HL-60 (cell line): ENCODE results near the gene PRICKLE2.

Experiments used
- GABPA ChIP-seq: IDR thresholded peaks from 2 replicates; pipeline ENCODE4 v1.6.1; 2012; ENCODE audit warnings: low read depth
- POLR2AphosphoS5 ChIP-seq: IDR thresholded peaks from 2 replicates; pipeline ENCODE4 v1.6.1; 2012; ENCODE audit warnings: low read depth
- SPI1 ChIP-seq: IDR thresholded peaks from 2 replicates; pipeline ENCODE4 v1.6.1; 2012; ENCODE audit warnings: low read depth, mild to moderate bottlenecking, borderline replicate concordance
- TF ChIP-seq, protein P1 (sequence below): IDR thresholded peaks from one replicate; pipeline ENCODE4 v1.5.1; 2011; ENCODE audit warnings: low read length, control low read depth, inconsistent platforms; ENCODE audit not compliant: insufficient read depth
- TF ChIP-seq, protein P2 (sequence below): IDR thresholded peaks from 2 replicates; pipeline ENCODE4 v1.6.1; 2012; ENCODE audit warnings: low read depth; ENCODE audit not compliant: insufficient replicate concordance

DNA sequence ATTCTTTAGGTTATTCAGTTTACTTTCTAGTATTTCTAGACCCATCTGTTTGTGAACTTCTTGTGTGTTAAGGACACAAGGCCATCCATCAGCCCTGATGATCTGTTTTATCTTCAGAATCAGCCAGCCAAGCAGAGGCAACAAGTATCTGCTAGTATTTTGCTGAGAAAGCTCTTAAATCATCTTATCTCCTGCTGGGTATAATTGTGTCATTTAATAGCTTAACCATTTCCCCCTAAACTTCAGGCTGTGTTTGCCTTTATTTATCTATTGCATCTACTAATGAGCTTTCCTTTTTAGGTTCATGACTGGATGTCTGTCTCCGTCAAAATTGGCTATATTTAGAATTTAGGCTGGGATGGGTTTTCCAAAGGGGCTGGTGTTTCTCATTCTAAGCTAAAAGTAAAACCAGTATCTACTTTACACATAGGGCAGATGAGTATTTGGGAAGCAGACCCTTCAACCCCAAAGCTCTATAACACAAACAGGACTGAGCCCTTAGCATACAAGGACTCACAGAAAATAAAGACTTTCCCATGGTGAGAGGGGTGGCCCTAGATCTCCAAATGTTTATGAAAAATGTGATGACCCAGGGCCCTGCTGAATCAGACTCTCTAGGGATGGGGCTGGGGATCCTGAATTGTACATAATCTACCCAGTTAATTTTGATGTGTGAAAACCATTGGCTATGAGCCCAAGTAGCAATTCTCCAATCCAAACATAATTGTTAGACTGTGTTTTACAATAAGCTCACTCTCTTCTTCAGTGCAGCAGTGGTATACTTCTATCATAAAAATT lies 136.7 kb downstream of the PRICKLE2 start:
- TF ChIP-seq, protein P1, sequence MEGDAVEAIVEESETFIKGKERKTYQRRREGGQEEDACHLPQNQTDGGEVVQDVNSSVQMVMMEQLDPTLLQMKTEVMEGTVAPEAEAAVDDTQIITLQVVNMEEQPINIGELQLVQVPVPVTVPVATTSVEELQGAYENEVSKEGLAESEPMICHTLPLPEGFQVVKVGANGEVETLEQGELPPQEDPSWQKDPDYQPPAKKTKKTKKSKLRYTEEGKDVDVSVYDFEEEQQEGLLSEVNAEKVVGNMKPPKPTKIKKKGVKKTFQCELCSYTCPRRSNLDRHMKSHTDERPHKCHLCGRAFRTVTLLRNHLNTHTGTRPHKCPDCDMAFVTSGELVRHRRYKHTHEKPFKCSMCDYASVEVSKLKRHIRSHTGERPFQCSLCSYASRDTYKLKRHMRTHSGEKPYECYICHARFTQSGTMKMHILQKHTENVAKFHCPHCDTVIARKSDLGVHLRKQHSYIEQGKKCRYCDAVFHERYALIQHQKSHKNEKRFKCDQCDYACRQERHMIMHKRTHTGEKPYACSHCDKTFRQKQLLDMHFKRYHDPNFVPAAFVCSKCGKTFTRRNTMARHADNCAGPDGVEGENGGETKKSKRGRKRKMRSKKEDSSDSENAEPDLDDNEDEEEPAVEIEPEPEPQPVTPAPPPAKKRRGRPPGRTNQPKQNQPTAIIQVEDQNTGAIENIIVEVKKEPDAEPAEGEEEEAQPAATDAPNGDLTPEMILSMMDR, result no peak
- no peak for TF ChIP-seq POLR2AphosphoS5
- TF ChIP-seq, protein P2, sequence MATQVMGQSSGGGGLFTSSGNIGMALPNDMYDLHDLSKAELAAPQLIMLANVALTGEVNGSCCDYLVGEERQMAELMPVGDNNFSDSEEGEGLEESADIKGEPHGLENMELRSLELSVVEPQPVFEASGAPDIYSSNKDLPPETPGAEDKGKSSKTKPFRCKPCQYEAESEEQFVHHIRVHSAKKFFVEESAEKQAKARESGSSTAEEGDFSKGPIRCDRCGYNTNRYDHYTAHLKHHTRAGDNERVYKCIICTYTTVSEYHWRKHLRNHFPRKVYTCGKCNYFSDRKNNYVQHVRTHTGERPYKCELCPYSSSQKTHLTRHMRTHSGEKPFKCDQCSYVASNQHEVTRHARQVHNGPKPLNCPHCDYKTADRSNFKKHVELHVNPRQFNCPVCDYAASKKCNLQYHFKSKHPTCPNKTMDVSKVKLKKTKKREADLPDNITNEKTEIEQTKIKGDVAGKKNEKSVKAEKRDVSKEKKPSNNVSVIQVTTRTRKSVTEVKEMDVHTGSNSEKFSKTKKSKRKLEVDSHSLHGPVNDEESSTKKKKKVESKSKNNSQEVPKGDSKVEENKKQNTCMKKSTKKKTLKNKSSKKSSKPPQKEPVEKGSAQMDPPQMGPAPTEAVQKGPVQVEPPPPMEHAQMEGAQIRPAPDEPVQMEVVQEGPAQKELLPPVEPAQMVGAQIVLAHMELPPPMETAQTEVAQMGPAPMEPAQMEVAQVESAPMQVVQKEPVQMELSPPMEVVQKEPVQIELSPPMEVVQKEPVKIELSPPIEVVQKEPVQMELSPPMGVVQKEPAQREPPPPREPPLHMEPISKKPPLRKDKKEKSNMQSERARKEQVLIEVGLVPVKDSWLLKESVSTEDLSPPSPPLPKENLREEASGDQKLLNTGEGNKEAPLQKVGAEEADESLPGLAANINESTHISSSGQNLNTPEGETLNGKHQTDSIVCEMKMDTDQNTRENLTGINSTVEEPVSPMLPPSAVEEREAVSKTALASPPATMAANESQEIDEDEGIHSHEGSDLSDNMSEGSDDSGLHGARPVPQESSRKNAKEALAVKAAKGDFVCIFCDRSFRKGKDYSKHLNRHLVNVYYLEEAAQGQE, result no peak
- TF ChIP-seq GABPA, result no peak
- no peak for TF ChIP-seq SPI1
